ENCODE data around the gene DDHD1.

GRCh38 chr14:53187921-53188463 is 34.9 kb upstream of the DDHD1 start:
- TF ChIP-seq CTCF (IDR thresholded peaks at IDR 0.05; ENCODE audit: poor library complexity): no peak
- no peak for TF ChIP-seq EZH2 (IDR thresholded peaks at IDR 0.05; ENCODE audit: borderline replicate concordance)
